ENCODE measurements around the gene KCTD19.

Gene KCTD19

DNA sequence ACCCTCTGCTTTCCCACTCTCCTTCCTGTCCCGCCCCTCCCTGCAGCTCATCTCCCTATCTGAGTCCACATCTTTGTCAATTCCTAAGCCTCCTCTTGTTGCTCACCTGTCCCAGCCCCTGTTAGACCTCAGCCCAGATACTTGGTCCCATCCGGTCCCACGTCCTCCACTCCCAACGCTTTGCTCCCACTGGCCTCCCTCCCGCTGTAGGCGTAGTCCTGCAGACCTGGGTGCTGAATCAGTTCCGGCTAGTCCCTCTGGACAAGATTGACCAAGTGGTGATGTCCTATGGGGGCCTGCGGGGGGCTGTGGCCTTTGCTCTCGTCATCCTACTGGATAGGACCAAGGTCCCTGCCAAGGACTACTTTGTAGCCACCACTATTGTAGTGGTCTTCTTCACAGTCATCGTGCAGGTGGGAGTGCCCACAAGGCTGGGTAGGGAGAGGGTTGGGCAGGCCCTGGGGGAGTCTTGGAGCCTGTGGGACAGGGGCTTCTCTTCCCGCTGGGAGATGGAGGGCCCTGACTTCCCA, 69.8 kb downstream of the KCTD19 start:
- no peak for DNase-seq (ENCODE audit: low spot score)
- TF ChIP-seq, protein P1, sequence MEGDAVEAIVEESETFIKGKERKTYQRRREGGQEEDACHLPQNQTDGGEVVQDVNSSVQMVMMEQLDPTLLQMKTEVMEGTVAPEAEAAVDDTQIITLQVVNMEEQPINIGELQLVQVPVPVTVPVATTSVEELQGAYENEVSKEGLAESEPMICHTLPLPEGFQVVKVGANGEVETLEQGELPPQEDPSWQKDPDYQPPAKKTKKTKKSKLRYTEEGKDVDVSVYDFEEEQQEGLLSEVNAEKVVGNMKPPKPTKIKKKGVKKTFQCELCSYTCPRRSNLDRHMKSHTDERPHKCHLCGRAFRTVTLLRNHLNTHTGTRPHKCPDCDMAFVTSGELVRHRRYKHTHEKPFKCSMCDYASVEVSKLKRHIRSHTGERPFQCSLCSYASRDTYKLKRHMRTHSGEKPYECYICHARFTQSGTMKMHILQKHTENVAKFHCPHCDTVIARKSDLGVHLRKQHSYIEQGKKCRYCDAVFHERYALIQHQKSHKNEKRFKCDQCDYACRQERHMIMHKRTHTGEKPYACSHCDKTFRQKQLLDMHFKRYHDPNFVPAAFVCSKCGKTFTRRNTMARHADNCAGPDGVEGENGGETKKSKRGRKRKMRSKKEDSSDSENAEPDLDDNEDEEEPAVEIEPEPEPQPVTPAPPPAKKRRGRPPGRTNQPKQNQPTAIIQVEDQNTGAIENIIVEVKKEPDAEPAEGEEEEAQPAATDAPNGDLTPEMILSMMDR (IDR thresholded peaks at IDR 0.05; ENCODE audit: extremely low read depth, missing control alignments), result no peak

DNA sequence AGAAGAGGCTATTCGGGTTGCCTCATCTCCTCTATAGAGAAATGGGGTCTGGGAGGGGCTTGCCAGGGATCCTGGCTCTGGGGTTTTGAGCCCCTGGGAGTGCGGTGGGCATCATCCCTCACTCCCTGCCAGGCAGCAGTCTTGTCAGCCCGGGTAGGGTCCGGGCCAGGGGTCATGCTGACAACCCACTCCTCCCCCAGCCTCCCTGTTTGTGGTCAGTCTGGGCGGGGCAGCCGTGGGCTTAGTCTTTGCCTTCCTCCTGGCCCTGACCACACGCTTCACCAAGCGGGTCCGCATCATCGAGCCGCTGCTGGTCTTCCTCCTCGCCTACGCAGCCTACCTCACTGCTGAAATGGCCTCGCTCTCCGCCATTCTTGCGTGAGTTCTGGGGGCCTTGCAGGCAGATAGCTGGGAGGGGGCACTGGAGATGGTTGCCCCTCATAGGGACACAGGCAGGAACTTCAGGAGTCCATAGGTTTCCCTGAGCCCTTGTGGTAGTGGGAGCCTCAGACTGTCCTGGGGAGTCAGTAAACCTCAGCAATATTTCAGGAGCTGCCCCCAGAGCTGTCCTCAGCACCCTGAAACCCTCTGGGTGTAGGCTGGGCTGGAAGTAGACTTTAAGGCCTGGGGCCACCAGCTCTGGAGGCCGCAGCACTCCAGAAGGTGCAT, 70.9 kb downstream of the KCTD19 start:
- TF ChIP-seq, protein P1 (IDR thresholded peaks at IDR 0.05; ENCODE audit: extremely low read depth, missing control alignments), result no peak
- no peak for DNase-seq (ENCODE audit: low spot score)

DNA sequence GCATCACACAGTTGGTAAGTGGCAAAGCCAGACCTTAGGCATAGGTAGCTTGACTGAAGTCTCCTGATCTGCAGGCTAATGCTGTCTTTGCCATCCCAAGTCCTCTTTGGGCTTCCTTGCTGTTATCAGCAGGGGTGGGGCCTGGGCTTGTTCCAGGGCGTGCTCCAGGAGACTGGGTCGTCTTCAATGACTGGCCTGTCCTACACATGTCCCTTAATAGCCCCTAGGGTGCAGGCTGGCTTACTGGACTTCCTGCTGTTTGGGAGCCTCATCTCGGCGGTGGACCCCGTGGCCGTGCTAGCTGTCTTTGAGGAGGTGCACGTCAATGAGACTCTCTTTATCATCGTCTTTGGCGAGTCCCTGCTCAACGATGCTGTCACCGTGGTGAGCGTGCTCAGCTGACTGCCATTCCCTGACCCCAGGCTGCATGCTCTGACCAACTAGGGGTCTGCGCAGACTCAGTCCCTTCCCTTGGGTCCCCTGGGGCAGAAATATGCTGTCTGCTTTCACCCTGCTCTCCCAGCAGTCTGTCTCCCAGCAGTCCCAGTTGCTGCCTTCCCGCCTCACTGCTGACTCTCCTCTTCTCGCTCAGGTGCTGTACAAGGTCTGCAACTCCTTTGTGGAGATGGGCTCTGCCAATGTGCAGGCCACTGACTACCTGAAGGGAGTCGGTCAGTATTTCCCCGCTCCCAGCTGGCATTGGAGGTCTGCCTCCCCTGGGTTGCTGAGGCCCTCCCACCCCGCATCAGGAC, 71.6 kb downstream of the KCTD19 start:
- DNase-seq (ENCODE audit: low spot score), result no peak
- TF ChIP-seq, protein P1 (IDR thresholded peaks at IDR 0.05; ENCODE audit: extremely low read depth, missing control alignments), result no peak

DNA sequence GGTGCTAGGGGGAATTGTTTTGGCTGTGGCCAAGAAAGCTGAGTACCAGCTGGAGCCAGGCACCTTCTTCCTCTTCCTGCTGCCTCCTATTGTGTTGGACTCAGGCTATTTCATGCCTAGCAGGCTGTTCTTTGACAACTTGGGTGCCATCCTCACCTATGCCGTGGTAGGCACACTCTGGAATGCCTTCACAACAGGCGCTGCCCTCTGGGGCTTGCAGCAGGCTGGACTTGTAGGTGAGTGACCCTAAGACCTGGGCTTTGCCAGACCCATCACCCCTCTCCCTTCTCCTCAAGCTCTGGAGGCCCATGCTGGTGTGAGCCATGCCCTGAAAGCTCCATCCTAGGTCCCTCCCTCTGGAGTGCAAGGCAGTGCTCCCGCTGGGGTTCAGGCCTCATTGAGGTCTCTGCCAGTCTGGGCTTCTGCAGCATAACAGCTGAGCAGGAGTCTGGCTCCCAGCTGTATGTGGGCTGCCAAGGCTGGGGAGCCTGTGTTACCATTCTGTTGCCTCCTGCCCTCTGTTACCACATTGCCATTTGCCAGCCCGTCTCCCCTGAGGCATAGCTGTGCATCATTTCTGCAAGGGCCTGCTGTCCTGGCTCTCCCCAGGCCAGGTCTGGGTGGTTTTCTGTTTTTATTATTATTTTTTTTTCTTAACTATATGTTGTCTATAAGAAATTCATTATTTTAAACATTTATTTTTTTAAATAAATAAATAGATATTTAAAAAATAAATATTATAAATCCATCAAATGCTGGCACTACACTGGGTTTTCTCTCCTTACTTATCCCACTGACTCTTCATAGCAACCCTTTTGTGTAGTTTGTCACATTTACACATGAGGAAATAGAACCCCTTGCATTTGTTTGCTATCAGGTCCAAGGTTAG, 73.7 kb downstream of the KCTD19 start:
- DNase-seq (ENCODE audit: low spot score), result no peak
- TF ChIP-seq, protein P1 (IDR thresholded peaks at IDR 0.05; ENCODE audit: extremely low read depth, missing control alignments), result no peak

DNA sequence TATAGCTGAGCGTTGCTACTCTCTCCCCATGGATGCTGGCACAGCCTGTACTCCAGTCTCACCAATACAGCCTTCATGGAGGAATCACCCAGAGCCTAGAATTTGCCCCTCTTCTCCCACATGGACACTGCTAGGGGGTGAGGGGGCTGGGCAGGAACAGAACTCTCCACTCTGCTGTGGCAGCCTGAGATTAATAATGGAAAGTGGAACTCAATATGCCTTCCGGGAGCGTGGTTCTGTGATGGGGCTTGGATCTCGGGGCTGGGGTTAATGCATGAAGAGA, 76.6 kb downstream of the KCTD19 start:
- no peak for DNase-seq (ENCODE audit: low spot score)
- TF ChIP-seq, protein P1 (IDR thresholded peaks at IDR 0.05; ENCODE audit: extremely low read depth, missing control alignments), result no peak

DNA sequence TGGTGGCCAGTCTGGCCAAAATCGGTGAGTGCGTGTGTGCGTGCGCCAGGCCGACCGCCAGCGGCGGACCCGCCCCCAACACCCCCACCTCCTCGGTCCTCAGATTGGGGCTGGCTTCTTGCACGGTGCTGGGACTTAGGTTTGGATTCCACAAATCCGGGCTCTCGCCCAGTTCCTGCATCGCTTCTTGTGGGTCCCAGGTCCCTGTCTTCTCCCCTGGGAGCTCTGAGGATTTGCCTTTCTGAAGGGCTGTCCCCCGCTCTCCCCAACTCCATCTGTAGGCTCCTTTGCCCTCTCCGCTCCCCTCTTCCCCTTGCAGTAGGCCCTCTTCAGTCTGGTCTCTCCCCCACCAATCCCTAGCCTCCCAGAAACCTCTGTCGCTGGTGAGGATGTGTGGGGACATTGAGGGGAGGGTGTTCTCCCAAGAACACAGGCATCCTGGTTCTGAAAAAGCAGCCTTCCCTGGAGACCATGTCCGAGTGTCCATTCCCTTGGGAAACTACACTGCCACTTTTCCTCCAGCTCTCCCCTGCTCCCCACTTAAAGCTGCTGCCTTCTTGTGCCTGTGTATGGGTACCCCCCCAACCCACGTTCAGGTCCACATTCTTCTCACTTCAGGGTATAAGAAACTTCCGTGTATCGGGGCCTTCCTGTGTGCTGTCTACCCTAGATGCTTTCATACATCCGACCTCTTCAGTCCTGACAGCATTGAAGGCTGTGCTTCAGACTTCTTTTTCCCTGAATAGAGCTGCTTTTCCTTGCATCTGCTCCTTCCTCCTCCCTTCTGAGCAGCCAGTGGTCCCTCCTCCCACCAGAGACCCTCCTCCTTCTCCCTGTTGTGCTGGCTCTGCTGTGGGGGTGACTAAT, 77.1 kb downstream of the KCTD19 start:
- TF ChIP-seq, protein P1 (IDR thresholded peaks at IDR 0.05; ENCODE audit: extremely low read depth, missing control alignments), result no peak
- DNase-seq (ENCODE audit: low spot score), result no peak

All from GM20000 (cell line).